ENCODE results near the gene NFYA.

NFYA gene

DNA sequence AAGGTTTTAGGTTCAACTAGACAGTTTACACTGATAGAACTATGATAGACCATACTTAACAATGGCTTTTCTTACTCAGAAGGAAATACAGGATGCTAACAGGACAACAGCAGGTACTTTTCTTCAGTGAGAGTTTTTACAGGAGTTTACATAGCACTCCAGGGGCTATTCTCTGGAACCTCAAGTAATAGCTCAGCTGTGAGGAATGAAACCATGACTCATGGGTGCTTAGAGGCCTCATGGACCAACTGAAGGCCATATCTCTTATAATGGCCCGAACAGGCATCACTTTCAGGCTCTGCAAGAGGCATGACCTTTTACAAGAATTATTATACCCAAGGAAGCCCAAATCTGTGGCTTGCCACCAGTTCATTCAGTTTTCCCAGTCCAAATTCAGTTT, 49.6 kb downstream of the NFYA start:
- no peak for DNase-seq

DNA sequence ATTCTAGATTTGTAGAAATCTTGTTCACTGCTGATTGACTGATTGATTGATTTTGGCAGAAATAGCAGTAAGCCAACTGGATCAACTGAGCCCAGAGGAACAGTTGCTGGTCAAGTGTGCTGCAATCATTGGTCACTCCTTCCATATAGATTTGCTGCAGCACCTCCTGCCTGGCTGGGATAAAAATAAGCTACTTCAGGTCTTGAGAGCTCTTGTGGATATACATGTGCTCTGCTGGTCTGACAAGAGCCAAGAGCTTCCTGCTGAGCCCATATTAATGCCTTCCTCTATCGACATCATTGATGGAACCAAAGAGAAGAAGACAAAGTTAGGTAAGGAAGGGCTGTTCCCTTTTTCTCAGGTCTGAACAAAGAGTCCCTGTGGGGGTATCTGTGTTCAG, 50.1 kb downstream of the NFYA start:
- DNase-seq, result no peak

DNA sequence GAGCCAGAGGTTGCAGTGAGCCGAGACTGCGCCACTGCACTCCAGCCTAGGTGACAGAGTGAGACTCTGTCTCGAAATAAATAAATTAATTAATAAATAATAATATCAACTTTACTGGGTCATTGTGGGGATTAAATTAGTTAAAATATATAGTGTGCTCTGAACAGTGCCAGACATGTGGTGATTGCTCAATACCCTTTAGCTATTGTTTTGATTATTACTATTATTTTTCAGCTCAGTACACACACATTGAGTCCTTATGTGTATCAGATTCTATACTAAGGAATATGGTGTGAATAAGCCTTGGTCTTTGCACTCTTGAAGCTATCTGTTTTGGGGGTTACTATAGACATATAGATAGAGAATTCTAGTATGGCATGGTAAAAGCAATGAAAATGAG, 52.5 kb downstream of the NFYA start:
- no peak for DNase-seq

DNA sequence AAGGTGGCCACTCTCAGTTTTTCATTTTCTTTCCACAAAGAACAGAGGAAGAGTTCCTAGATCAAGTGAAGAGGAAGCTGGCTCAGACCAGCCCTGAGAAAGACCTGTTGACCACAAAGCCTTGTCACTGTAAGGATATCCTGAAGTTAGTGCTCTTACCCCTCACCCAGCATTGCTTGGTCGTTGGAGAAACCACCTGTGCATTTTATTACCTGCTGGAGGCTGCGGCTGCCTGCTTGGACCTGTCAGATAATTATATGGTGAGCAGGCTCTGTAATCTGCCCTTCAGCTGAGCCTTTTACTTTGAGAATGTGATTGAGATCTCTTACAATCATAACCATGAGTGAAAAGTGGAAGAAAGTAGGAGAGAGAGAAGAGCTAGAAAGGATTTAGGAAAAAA, 59.5 kb downstream of the NFYA start:
- DNase-seq, result peak; percentile 97

DNA sequence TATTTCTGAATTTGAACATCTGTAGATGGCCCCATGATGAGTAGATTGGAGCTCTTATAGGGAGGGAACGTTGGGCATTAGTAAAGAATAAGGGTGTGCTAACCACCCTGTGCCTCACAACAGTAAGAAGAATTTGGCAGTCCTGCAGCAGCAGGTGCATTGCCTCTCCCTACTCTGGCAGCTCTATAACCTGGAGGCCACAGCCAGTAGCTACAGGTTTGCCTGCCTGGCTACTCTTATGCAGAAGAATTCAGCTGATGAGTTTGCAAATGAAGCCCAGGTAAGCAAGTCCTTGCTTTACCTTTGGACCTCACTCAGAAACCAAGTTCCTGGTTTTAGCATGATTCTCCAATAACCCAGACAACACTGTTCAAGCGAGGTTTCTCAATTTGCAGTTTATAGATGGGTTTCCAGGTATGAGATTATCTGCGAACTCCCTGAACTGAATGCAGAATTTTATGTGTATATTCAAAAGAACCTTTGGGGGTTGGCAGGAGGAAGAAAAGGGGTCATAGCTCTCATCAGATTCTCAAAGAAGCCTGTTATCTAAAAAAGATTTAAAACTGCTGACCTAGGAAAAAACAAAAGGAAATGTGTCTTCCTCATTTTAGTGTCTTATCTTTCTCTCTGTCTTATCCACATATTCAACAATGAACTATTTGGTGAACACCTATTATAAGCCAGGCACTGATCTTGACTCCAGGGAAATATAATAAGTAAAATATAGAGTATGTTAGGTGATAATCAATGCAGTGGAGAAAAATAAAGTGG, 62.5 kb downstream of the NFYA start:
- no peak for DNase-seq

DNA sequence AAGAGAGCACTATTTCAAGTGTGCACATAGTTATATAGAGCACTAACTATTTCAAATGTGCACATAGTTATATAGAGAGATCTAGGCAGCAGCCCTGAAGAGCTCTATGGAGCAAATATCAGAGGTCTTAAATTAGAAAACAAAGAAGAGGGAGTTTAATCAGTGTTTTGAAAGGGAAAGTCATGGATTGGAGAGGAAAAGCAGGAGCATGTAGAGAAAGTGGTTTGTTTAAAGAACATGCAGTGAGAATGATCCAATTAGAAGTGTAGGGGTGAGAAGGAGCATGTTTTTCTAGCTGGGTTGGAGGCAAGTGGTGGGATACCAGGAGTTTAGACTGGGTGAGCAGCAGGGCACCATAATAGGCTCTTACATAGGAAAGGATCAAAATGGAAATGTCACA, 64.1 kb downstream of the NFYA start:
- no peak for DNase-seq

DNA sequence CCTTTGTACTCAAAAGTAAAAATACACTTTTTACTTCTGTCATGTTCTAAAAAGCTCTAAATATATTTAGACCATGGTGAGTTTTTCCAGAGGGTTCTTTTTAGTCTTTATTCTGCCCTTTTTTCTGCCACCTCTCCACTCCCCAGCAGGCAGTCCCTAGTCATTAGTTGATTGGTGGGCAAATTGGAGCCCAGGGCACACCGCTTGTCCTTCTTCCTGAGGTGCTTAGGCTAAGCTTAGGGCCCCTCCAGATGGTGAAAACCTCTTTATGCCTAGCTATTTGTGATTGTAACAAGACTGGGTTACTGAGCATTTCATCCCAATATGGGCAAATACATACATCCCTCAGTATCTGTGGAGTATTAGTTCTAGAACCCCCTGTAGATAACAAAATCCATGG, 75.1 kb downstream of the NFYA start:
- no peak for DNase-seq

All from NCI-H69 (cell line).